Gastroesophageal sphincter (tissue), 4 donors: Measurements from ENCODE around the gene OTUD6A. TPM values are rescaled to one million over a fixed set of nuclear protein-coding genes. Genes with fewer than 3 reads are reported as not detected.

Experiments used
- ATAC-seq: fragments of 150-250 bp; one replicate; pipeline ENCODE4 v1.9.1; 2016; ENCODE audit warnings: mild to moderate bottlenecking, moderate library complexity
- H3K27ac ChIP-seq, 4 donors: fragments of 200-600 bp; sonication (generic) in 3 of 4; 1 replicate in 3 of 4; 2 replicates in 1 of 4; pipeline ENCODE4 v1.5.1; 2016 to 2019
- H3K27me3 ChIP-seq: fragments of 200-600 bp; sonication (generic); one replicate; pipeline ENCODE4 v1.5.1; 2019
- H3K36me3 ChIP-seq, 2 donors: fragments of 200-600 bp; sonication (generic); one replicate each; pipeline ENCODE4 v1.5.1; 2019; ENCODE audit warnings: control low read depth in 1 of 2
- H3K4me1 ChIP-seq, 3 donors: fragments of 200-600 bp; sonication (generic); 1 replicate in 2 of 3; 2 replicates in 1 of 3; pipeline ENCODE4 v1.5.1; 2016 to 2019; ENCODE audit warnings: control low read depth in 2 of 3
- H3K4me3 ChIP-seq, 2 donors: fragments of 200-600 bp; sonication (generic); one replicate each; pipeline ENCODE4 v1.5.1; 2019; ENCODE audit warnings: mild to moderate bottlenecking in 1 of 2, moderate library complexity in 1 of 2
- H3K9me3 ChIP-seq, 3 donors: fragments of 200-600 bp; sonication (generic); one replicate each; pipeline ENCODE4 v1.5.1; 2017 to 2019; ENCODE audit warnings: control low read depth in 2 of 3
- CTCF ChIP-seq, 4 experiments: fragments of 200-600 bp in 2 of 4; fragments of 450-650 bp in 2 of 4; sonication (generic) in 1 of 4; IDR thresholded peaks; one replicate each; pipeline ENCODE4 v1.5.1; 2017 to 2019; ENCODE audit warnings: antibody characterized with exemption in 4 of 4, mild to moderate bottlenecking in 2 of 4, moderate library complexity in 2 of 4
- EP300 ChIP-seq: sonication (generic); formaldehyde crosslinking; IDR thresholded peaks from one replicate; pipeline ENCODE4 v1.6.1; 2017; ENCODE audit warnings: antibody characterized with exemption, mild to moderate bottlenecking
- POLR2A ChIP-seq, 2 donors: fragments of 450-650 bp; IDR thresholded peaks; one replicate each; pipeline ENCODE4 v1.6.1; 2017; ENCODE audit warnings: antibody characterized with exemption in 2 of 2, mild to moderate bottlenecking in 2 of 2, moderate library complexity in 1 of 2
- POLR2AphosphoS5 ChIP-seq: sonication (generic); formaldehyde crosslinking; IDR thresholded peaks from one replicate; pipeline ENCODE4 v1.6.1; 2017; ENCODE audit warnings: antibody characterized with exemption
- WGBS, 2 donors: methylation state at CpG; one replicate each; pipeline ENCODE4 v1.1.5; 2018; ENCODE audit warnings: low coverage in 1 of 2; 5-methylcytosine and 5-hydroxymethylcytosine counted together
- total RNA-seq, 4 donors: library from RNA; depleted of rRNA; stranded (reverse); fragments of >200 nt; gene quantifications; one replicate each; pipeline ENCODE4 v1.1.0, GENCODE V29; 2016

OTUD6A gene
- total RNA-seq, 4 donors from 2014 or later: not detected

- Histone ChIP-seq H3K27me3 (no peaks in the 10 kb centered on the region), H3K4me3 (no peak overlapping the region), H3K27ac (peak overlapping the region in 1 of 4 donors; percentile 13), H3K4me1 (peaks cover 0 to 8% (median 0%) of the 10 kb centered on the region in 3 donors), H3K9me3 (no peaks in the 10 kb centered on the region), H3K36me3 (peaks cover 0 to 4% of the 10 kb centered on the region in 2 donors)
- TF ChIP-seq EP300: no peak
- no peak for TF ChIP-seq POLR2AphosphoS5
- no peak for TF ChIP-seq POLR2A (IDR thresholded peaks at IDR 0.05)
- peak; percentile 51 to 79 (median 66) for TF ChIP-seq CTCF (IDR thresholded peaks at IDR 0.05)
- ATAC-seq: peak; percentile 47
- 7 to 21% methylated on average over 3 to 4 of the region's 4 CpGs for WGBS, 2 donors
These were observed 31.9 kb upstream of the OTUD6A start for GRCh38 chrX:70030301-70030767.

GRCh38 chrX:70032792-70033191 lies 29.5 kb upstream of the OTUD6A start:
- Histone ChIP-seq H3K4me3 (no peak overlapping the region), H3K36me3 (peaks cover 0 to 6% of the 10 kb centered on the region in 2 donors), H3K27ac (no peak overlapping the region), H3K9me3 (no peaks in the 10 kb centered on the region), H3K4me1 (no peaks in the 10 kb centered on the region), H3K27me3 (no peaks in the 10 kb centered on the region)
- ATAC-seq: no peak
- TF ChIP-seq CTCF (IDR thresholded peaks at IDR 0.05): no peak
- TF ChIP-seq POLR2AphosphoS5: no peak
- no peak for TF ChIP-seq EP300
- no peak for TF ChIP-seq POLR2A (IDR thresholded peaks at IDR 0.05)
- 0 to 13% methylated on average over 1 of the region's 2 CpGs for WGBS, 2 donors

- no peaks in the 10 kb centered on the region for H3K9me3 ChIP-seq
- peaks cover 0 to 6% of the 10 kb centered on the region in 2 donors for H3K36me3 ChIP-seq
- no peaks in the 10 kb centered on the region for H3K4me1 ChIP-seq
- no peak overlapping the region for H3K4me3 ChIP-seq
- no peaks in the 10 kb centered on the region for H3K27me3 ChIP-seq
- no peak overlapping the region for H3K27ac ChIP-seq
- WGBS, 2 donors: 36 to 57% methylated on average over 3 to 7 of the region's 10 CpGs
- no peak for ATAC-seq
- TF ChIP-seq CTCF (IDR thresholded peaks at IDR 0.05) (peak in 3 of 4 experiments; percentile 4 to 52 (median 23)), POLR2AphosphoS5 (no peak)
These were observed 28.8 kb upstream of the OTUD6A start for GRCh38 chrX:70033348-70034051.

GRCh38 chrX:70034646-70035045 lies 27.6 kb upstream of the OTUD6A start:
- H3K27me3 ChIP-seq: no peaks in the 10 kb centered on the region

More at GRCh38 chrX:70034646-70035045, 27.6 kb upstream of the OTUD6A start:
- ATAC-seq: no peak
- Histone ChIP-seq H3K4me1 (no peaks in the 10 kb centered on the region), H3K9me3 (no peaks in the 10 kb centered on the region), H3K4me3 (no peak overlapping the region), H3K36me3 (peaks cover 0 to 6% of the 10 kb centered on the region in 2 donors), H3K27ac (no peak overlapping the region)
- no peak for TF ChIP-seq EP300
- no peak for TF ChIP-seq CTCF (IDR thresholded peaks at IDR 0.05)
- no peak for TF ChIP-seq POLR2AphosphoS5
- TF ChIP-seq POLR2A (IDR thresholded peaks at IDR 0.05): no peak
- WGBS, 2 donors: 80% methylated on average over 1 of the region's 4 CpGs; no CpG with 5 or more reads in 1 of the 2 donors
